Stimulated activated CD4-positive, alpha-beta T cell treated with anti-CD3 and anti-CD28 coated beads, Interleukin-4, amount 100 ng/mL, for 48 hours (primary cell): ENCODE data around the gene LPAR2.

Experiments
- DNase-seq, 2 donors: peaks; one replicate each; pipeline ENCODE4 v3.0.0-alpha.2; 2020; ENCODE audit warnings: low read depth in 2 of 2

The LPAR2 gene

GRCh38 chr19:19653597-19654147, 25.7 kb upstream of the LPAR2 start:
- DNase-seq, result no peak

DNA sequence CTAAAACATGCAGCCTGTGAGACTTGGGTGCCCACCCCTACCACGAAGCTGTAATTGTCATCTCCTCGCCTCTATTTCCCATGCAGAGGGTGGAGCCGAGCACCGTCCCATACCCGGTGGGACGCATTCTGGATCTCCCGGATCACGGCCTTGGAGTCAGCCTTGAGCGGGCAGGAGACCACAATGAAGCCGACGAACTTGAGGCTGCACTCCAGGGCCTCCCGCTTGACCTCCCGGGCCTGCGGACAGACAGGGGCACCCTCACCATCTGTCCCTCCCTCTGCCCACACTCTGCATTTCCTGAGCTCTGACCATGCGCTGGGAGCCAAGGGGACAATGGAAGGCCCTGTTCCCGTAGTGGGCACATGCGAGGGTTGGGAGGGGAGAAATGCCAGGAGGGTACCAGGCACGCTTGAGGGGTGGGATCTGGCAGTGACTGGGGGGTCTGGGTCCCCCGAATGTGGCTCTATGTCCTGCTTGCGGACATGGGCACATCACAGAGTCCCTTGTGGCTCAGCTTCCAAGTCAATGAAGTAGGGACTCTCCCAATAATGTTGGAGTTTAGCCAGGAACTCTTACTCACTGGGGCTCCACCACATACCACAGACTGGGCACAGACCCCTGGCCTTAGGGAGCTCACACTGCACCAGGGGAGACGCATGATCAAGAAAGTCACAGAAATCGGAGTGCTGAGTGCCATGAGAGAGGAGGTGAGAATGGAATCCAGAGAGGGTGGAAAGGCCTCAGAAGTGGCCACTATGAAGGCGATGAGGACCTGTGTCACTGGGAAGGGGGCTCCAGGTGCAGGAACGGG, 24.7 kb upstream of the LPAR2 start:
- DNase-seq, result no peak

DNA sequence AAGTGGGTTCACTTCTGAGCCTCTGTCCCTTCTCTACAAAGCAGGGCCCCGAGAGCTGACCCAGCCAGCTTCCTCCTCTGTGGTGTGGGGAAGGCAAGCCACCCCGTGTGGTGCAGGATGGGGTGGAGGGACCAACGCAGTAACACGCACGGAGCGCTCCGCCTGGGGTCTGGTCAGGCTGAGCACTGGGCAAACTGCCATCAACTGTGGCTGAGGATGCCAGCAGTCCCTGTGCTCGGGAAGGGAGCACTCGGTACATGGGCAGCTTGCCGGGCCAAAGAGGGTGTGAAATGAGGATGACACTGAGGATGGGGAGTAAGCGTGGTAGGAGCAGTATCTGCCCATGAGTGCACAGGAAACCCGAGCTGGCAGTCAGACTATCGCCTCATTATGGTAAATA, 23.1 kb upstream of the LPAR2 start:
- DNase-seq, result no peak

DNA sequence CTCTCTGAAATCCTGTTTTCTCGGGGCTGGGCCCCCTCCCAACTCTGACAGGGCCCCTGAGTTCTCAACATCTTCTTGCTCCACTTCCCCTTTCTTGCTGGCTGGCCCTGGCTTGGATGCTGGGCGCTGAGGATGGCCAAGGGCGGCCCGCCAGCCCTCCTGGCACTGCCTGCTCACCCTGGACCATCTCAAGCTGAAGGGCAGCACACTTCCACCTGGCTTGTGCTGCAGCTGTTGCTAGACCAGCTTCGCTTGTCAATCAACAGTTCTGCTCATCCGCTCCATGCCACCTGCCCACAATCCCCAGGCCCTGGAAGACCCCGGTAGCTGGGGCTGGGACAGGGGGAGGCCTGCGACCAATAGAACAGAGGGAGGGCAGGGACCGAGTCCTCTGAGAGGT, 22.3 kb upstream of the LPAR2 start:
- DNase-seq, result no peak

GRCh38 chr19:19649580-19649995, 21.6 kb upstream of the LPAR2 start:
- DNase-seq, result no peak

DNA sequence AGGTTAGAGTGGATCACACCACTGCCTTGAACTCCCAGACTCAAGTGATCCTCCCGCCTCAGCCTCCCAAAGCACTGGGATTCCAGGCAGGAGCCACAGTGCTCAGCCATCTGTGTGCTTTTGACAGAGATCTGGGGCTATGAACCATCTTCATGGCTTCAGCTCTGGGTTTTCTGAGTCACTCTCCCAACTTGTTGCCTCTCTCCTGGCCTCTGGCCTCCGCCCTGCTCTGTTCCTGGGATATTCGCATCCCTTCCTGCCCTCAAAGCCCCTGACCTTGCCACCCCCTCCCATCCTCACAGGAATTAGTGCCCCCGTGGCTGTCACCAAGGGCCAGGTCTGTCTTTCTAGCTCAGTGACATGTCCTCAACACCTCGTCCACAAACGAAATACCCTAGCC, 21.1 kb upstream of the LPAR2 start:
- no peak for DNase-seq

DNA sequence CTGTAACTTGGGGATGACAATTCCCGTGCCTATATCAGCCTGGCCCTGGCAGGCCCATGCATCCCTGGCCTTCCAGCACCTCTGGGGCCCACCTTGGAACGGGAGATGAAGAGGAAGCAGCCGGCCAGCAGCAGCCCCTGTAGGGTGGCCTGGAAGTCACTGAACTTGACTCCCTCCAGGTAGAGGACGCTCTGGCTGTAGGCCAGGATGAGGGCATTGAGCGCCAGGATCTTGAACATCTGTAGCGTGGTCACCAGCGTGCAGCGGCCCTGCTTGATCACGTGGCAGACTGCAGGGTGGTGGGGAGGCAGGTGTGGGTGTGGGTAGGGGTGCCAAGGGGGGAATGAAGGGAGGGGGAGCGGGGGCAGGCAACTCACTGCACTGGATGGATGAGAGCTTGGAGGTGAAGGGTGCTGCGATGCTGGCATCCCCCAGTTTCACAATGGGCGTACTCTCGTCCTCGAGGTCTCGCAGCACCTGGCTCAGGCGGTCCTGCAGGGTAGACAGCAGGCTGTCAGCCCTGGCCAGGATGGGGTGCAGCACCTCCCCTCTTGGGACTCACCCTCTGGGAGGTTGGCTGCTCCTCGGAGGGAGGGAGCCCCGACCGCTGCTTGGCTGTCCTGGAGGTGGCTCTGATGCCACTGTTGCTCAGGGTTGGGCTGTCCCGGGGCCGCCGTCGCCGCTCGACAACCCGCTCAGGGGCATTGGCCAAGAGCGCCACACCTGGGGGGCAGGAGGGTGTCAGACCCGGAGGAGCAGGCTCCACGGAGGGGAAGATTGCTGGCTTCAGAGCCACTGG, 19.2 kb upstream of the LPAR2 start:
- no peak for DNase-seq

DNA sequence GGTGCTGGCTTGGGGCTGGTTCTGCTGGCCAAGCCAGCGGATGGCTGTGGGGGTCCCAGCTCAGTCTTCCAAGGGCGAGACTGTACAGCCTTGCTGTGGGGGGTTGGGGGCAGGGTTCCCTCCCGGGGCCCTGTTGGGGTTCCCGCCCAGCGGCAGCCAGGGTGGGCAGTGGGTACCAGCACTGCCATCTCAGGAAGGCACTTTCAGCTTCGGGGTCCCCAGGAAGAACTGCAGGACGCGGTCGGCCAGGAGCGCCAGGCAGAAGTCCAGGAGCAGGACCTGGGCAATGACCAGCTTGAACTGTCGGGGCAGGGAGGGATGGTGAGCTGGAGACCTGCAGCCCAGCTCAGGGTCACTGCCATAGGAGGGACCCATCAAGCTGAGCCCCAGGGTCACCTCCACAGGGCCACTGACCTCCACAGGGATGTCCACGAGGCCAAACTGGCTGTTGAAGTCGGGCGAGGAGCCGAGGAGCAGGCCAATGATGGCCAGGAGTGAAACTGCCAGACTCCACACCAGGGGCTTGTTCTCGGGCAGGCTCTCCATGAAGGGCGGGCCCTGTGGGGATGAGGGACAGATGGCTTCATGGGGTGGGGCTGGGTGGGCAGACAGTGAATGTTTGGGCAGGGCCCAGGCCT, 17.3 kb upstream of the LPAR2 start:
- no peak for DNase-seq

DNA sequence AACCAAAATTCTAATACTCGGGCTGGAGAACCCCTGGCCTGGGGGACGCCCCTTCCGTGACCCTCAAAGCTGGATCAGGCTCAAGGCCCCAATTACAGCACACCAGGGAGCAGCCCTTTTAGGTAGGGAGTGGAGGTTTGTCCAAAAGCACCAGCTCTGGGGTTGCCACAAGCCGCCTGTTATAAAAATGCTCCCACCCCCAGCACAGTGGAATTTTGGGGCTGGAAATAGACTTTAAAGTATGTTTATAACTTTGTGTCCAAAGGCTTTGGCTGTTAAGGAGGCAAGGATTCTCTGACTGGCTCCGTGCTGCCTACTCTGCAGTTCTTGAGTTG, 16.0 kb upstream of the LPAR2 start:
- DNase-seq, result no peak

- DNase-seq, result peak; percentile 81 to 85
Observed at GRCh38 chr19:19643158-19644053, 15.4 kb upstream of the LPAR2 start, which contains the start of gene GMIP. TSS of gene GMIP (minus strand) at chr19:19643657. CDS start at chr19:19643529, 128 bp downstream.

DNA sequence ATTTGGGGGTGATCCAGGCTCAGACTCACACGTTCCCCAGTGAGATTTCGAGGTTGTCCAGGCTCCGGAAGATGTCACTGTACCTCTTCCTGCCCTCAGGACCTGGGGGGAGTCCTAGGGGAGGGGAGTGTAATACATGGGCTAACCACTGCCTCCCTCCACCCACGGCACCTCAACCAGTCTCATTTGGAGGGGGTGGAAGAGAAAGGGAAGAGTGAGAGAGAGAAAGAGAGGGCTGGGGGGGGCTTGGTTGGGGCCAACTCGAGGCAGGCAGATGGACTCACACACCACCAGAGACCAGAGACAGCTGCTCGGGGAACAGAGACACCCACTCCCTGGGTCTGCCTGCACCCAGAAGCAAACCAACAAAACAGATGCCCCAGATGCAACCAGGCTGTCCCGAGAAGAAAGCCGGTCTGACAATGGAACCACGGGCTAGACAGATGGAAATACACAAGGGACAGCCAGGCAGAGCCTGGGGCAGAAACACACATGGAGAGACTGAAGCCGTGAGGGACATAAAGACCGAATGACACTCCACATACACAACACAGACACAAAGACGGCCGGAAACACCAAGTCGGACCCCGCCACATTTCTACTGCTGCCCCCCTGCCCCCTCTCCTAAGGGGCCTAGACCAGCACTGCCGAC, 14.6 kb upstream of the LPAR2 start:
- DNase-seq, result no peak

GRCh38 chr19:19637523-19638251, 9.7 kb upstream of the LPAR2 start:
- no peak for DNase-seq

- no peak for DNase-seq
Observed at GRCh38 chr19:19637186-19637522, 9.1 kb upstream of the LPAR2 start.

- DNase-seq, result no peak
Observed at GRCh38 chr19:19636573-19637185, 8.7 kb upstream of the LPAR2 start.

DNA sequence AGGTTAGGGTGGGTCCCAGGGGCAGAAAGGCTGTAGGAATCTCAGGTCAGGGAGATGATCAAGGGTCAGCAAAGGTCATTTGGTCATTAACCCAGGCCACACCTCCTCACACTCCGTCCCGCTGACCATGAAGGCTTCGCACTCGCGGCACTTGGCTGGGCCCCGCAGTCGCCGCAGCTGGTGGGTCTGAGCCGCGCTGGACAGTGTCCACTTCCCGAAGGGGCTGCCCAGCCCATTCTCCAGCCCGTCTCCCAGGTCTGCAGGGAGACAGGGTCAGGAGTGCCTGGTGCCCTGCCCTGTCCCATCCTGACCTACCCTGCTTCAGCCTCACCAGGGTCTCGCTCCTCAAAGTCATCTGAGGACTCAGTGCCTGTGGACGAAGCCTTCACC, 7.3 kb upstream of the LPAR2 start:
- no peak for DNase-seq

DNA sequence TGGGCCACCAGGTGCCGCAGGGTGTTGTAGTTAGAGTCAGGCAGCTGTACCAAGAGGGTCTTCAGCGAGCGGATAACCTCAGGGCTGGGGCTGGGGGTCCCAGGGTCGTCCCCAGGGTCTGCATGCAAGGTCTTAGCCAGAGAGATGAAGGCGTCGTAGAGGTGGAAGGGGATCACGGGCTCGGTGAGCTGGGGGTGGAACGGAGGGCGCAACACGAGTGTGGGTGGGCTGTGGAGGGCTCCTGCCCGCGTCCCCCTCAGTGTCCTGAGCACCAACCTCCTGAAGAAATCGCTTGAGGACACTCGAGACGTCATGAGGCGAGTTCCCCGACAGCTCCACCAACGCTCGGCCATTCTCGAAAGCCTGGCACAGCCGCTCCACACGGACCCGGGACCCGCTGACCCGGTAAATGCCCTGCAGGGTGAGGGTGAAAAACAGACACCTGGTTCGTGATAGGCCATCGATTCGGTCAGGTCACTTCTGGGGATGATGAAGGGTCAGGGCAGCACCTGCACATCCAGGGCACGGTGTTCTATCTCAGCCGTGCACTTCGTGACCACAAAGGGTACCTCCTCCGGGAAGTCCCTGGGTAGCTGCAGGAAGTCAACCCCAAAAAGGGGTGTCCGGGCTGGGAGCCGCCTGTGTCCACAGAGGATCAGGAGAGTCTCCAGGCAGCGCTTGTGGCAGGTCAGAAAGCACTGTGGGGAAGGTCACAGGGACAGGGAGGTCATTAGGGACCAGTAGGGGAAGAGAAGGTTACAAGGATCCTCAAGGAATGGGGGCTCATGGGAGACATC, 6.7 kb upstream of the LPAR2 start:
- DNase-seq, result no peak

DNA sequence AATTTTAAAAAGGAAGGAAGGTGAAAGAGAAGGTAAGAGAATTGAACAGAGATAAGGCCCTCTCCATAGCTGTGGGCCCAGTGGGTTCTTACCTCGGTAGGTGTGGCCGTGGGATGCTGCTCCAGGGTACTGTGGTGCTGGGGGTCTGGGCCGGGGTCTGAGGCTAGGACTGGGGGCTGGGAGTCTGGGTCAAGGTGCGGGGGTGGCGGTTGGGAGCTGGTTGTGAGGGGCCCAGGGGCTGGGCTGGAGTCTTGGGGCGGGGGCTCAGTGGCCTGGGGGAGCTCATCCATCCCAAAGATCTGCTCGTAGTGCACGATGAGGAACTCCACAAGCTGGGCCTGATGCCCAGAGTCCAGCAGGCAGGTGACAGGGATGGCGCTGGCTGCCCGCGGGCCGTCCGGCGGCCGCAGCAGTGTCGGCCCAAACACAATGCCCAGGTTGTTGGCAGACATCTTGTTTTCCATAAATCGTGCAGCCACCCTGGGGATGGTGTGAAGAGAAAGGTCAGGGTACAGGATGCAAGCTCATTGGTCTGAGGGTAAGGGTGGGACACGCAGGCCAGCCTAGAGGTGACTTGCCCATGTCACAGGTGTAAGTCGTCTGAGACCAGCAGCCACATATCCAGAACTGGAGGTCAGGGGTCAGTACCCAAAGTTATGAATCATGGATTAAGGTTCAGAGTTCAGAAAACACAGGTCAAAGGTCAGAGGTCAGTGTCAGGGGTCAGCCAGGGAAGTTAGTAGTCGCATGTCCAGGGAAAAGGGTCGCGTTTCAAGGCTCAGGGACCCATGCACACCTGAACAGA, 5.9 kb upstream of the LPAR2 start:
- DNase-seq, result no peak

DNA sequence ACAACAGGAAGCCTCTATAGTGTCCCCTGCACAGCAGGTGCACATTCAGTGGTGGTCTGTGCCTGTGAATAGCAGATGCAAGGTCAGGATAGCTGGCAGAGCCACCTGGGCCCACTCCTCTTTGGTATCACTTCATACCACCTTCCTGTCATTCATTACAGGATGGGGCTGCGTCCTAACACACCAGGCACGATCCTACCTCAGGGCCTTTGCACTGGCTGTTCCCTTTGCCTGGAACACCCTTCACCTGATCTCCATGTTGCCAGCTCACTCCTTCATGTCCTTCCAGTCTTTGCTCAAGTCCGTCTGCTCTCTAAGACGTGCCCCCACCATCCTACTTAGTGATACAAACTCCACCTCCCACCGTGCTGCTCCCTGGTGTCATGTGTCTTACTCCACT, 4.6 kb upstream of the LPAR2 start:
- no peak for DNase-seq
